HEK293 (cell line): ENCODE data around the gene NFIB.

ENCODE experiments used
- BCL11A ChIP-seq: fragments of 450-650 bp; formaldehyde crosslinking; IDR thresholded peaks from 2 replicates; pipeline ENCODE4 v1.5.1; 2016; ENCODE audit warnings: low read depth, missing biosample characterization, missing genetic modification characterization
- KLF17 ChIP-seq: fragments of 450-650 bp; formaldehyde crosslinking; IDR thresholded peaks from 2 replicates; pipeline ENCODE4 v1.5.1; 2016; ENCODE audit warnings: missing biosample characterization, missing genetic modification characterization
- SCRT2 ChIP-seq: fragments of 450-650 bp; formaldehyde crosslinking; IDR thresholded peaks from 2 replicates; pipeline ENCODE4 v1.5.1; 2016; ENCODE audit warnings: missing biosample characterization, missing genetic modification characterization
- ZBTB8A ChIP-seq: fragments of 450-650 bp; formaldehyde crosslinking; IDR thresholded peaks from 2 replicates; pipeline ENCODE4 v1.5.1; 2016; ENCODE audit warnings: missing biosample characterization, missing genetic modification characterization
- ZFP37 ChIP-seq: fragments of 450-650 bp; formaldehyde crosslinking; IDR thresholded peaks from 2 replicates; pipeline ENCODE4 v1.5.1; 2016; ENCODE audit warnings: missing biosample characterization, missing genetic modification characterization
- ZFP69B ChIP-seq: fragments of 450-650 bp; formaldehyde crosslinking; IDR thresholded peaks from 2 replicates; pipeline ENCODE4 v1.5.1; 2016; ENCODE audit warnings: missing biosample characterization, missing genetic modification characterization
- ZNF174 ChIP-seq: fragments of 450-650 bp; formaldehyde crosslinking; IDR thresholded peaks from 2 replicates; pipeline ENCODE4 v1.5.0; 2017; ENCODE audit warnings: missing biosample characterization, mild to moderate bottlenecking, missing genetic modification characterization
- ZNF202 ChIP-seq: fragments of 450-650 bp; formaldehyde crosslinking; IDR thresholded peaks from 2 replicates; pipeline ENCODE4 v1.5.1; 2016; ENCODE audit warnings: missing biosample characterization, missing genetic modification characterization, borderline replicate concordance
- ZNF211 ChIP-seq: fragments of 450-650 bp; formaldehyde crosslinking; IDR thresholded peaks from 2 replicates; pipeline ENCODE4 v1.5.1; 2016; ENCODE audit warnings: low read depth, missing biosample characterization, missing genetic modification characterization
- ZNF24 ChIP-seq: fragments of 450-650 bp; formaldehyde crosslinking; IDR thresholded peaks from 2 replicates; pipeline ENCODE4 v1.5.1; 2016; ENCODE audit warnings: missing biosample characterization, missing genetic modification characterization
- ZNF26 ChIP-seq: fragments of 450-650 bp; formaldehyde crosslinking; IDR thresholded peaks from 2 replicates; pipeline ENCODE4 v1.5.1; 2016; ENCODE audit warnings: missing biosample characterization, missing genetic modification characterization
- ZNF366 ChIP-seq: fragments of 450-650 bp; formaldehyde crosslinking; conservative IDR thresholded peaks from 2 replicates; pipeline ENCODE4 v1.5.1; 2016; ENCODE audit warnings: missing biosample characterization, missing genetic modification characterization
- ZNF426 ChIP-seq: fragments of 450-650 bp; formaldehyde crosslinking; IDR thresholded peaks from 2 replicates; pipeline ENCODE4 v1.5.1; 2017; ENCODE audit warnings: missing biosample characterization, missing genetic modification characterization, mild to moderate bottlenecking, inconsistent platforms, moderate library complexity
- ZNF48 ChIP-seq: fragments of 450-650 bp; formaldehyde crosslinking; IDR thresholded peaks from 2 replicates; pipeline ENCODE4 v1.5.1; 2016; ENCODE audit warnings: missing biosample characterization, missing genetic modification characterization
- ZNF514 ChIP-seq: fragments of 450-650 bp; formaldehyde crosslinking; IDR thresholded peaks from 2 replicates; pipeline ENCODE4 v1.5.1; 2016; ENCODE audit warnings: missing biosample characterization, missing genetic modification characterization
- ZNF549 ChIP-seq: fragments of 450-650 bp; IDR thresholded peaks from 2 replicates; pipeline ENCODE4 v1.5.1; 2018; ENCODE audit warnings: missing biosample characterization, missing genetic modification characterization, mild to moderate bottlenecking, inconsistent platforms, moderate library complexity
- ZNF596 ChIP-seq: fragments of 450-650 bp; IDR thresholded peaks from 2 replicates; pipeline ENCODE4 v1.5.0; 2018; ENCODE audit warnings: missing biosample characterization, mild to moderate bottlenecking, missing genetic modification characterization, moderate library complexity
- ZNF639 ChIP-seq: fragments of 450-650 bp; formaldehyde crosslinking; IDR thresholded peaks from 2 replicates; pipeline ENCODE4 v1.5.1; 2016; ENCODE audit warnings: missing biosample characterization, missing genetic modification characterization
- ZNF670 ChIP-seq: fragments of 450-650 bp; formaldehyde crosslinking; IDR thresholded peaks from 2 replicates; pipeline ENCODE4 v1.5.1; 2016; ENCODE audit warnings: missing biosample characterization, missing genetic modification characterization, low read depth
- ZNF785 ChIP-seq: fragments of 450-650 bp; formaldehyde crosslinking; IDR thresholded peaks from 2 replicates; pipeline ENCODE4 v1.5.1; 2016; ENCODE audit warnings: missing biosample characterization, missing genetic modification characterization
- ZNF792 ChIP-seq: fragments of 450-650 bp; formaldehyde crosslinking; IDR thresholded peaks from 2 replicates; pipeline ENCODE4 v1.5.1; 2016; ENCODE audit warnings: missing biosample characterization, missing genetic modification characterization
- ZSCAN16 ChIP-seq: fragments of 450-650 bp; formaldehyde crosslinking; IDR thresholded peaks from 2 replicates; pipeline ENCODE4 v1.5.1; 2016; ENCODE audit warnings: missing biosample characterization, missing genetic modification characterization
- TF ChIP-seq, protein P1 (sequence below): fragments of 450-650 bp; formaldehyde crosslinking; IDR thresholded peaks from 2 replicates; pipeline ENCODE4 v1.5.1; 2016; ENCODE audit warnings: missing biosample characterization, missing genetic modification characterization
- TF ChIP-seq, protein P2 (sequence below): fragments of 450-650 bp; formaldehyde crosslinking; conservative IDR thresholded peaks from 2 replicates; pipeline ENCODE4 v1.5.1; 2016; ENCODE audit warnings: low read depth, missing biosample characterization, missing genetic modification characterization
- TF ChIP-seq, protein P3 (sequence below): fragments of 450-650 bp; formaldehyde crosslinking; IDR thresholded peaks from 2 replicates; pipeline ENCODE4 v1.5.1; 2016; ENCODE audit warnings: missing biosample characterization, missing genetic modification characterization
- TF ChIP-seq, protein P4 (sequence below): fragments of 450-650 bp; formaldehyde crosslinking; IDR thresholded peaks from 2 replicates; pipeline ENCODE4 v1.5.1; 2016; ENCODE audit warnings: missing biosample characterization, missing genetic modification characterization

NFIB gene

GRCh38 chr9:14271093-14271673 is 42.8 kb downstream of the NFIB start (continued):
- TF ChIP-seq ZNF549 (tag by site-specific recombination) (no peak), ZSCAN16 (tag by site-specific recombination) (no peak), ZNF48 (no peak), KLF17 (no peak), ZFP69B (no peak), ZNF514 (tag by site-specific recombination) (no peak), ZNF202 (0 out of 2 replicates have a peak, but pooled peaks have one; percentile 50), ZNF639 (tag by site-specific recombination) (no peak), ZNF670 (no peak), ZNF785 (tag by site-specific recombination) (no peak), ZNF26 (tag by site-specific recombination) (no peak), ZNF366 (tag by site-specific recombination) (peak; percentile 87), BCL11A (tag by site-specific recombination) (no peak; the same call in 1 of the 2 replicates), SCRT2 (tag by site-specific recombination) (no peak), ZFP37 (tag by site-specific recombination) (no peak), ZNF426 (tag by site-specific recombination) (no peak), ZBTB8A (tag by site-specific recombination) (no peak), ZNF596 (no peak), ZNF211 (tag by site-specific recombination) (no peak), ZNF24 (peak; percentile 96), ZNF792 (tag by site-specific recombination) (no peak), ZNF174 (tag by site-specific recombination) (no peak)
- TF ChIP-seq, protein P1, sequence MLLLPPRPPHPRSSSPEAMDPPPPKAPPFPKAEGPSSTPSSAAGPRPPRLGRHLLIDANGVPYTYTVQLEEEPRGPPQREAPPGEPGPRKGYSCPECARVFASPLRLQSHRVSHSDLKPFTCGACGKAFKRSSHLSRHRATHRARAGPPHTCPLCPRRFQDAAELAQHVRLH (tag by site-specific recombination) = no peak
- TF ChIP-seq, protein P2, sequence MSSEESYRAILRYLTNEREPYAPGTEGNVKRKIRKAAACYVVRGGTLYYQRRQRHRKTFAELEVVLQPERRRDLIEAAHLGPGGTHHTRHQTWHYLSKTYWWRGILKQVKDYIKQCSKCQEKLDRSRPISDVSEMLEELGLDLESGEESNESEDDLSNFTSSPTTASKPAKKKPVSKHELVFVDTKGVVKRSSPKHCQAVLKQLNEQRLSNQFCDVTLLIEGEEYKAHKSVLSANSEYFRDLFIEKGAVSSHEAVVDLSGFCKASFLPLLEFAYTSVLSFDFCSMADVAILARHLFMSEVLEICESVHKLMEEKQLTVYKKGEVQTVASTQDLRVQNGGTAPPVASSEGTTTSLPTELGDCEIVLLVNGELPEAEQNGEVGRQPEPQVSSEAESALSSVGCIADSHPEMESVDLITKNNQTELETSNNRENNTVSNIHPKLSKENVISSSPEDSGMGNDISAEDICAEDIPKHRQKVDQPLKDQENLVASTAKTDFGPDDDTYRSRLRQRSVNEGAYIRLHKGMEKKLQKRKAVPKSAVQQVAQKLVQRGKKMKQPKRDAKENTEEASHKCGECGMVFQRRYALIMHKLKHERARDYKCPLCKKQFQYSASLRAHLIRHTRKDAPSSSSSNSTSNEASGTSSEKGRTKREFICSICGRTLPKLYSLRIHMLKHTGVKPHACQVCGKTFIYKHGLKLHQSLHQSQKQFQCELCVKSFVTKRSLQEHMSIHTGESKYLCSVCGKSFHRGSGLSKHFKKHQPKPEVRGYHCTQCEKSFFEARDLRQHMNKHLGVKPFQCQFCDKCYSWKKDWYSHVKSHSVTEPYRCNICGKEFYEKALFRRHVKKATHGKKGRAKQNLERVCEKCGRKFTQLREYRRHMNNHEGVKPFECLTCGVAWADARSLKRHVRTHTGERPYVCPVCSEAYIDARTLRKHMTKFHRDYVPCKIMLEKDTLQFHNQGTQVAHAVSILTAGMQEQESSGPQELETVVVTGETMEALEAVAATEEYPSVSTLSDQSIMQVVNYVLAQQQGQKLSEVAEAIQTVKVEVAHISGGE (tag by site-specific recombination) = no peak
- TF ChIP-seq, protein P3, sequence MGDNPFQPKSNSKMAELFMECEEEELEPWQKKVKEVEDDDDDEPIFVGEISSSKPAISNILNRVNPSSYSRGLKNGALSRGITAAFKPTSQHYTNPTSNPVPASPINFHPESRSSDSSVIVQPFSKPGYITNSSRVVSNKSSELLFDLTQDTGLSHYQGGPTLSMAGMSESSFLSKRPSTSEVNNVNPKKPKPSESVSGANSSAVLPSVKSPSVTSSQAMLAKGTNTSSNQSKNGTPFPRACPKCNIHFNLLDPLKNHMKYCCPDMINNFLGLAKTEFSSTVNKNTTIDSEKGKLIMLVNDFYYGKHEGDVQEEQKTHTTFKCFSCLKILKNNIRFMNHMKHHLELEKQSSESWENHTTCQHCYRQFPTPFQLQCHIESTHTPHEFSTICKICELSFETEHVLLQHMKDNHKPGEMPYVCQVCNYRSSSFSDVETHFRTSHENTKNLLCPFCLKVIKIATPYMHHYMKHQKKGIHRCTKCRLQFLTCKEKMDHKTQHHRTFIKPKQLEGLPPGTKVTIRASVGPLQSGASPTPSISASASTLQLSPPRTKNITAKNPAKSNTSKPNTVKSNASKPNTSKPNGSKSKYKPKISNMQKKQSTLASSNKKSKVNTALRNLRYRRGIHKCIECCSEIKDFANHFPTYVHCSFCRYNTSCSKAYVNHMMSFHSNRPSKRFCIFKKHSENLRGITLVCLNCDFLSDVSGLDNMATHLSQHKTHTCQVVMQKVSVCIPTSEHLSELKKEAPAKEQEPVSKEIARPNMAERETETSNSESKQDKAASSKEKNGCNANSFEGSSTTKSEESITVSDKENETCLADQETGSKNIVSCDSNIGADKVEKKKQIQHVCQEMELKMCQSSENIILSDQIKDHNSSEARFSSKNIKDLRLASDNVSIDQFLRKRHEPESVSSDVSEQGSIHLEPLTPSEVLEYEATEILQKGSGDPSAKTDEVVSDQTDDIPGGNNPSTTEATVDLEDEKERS (tag by site-specific recombination) = no peak
- TF ChIP-seq, protein P4, sequence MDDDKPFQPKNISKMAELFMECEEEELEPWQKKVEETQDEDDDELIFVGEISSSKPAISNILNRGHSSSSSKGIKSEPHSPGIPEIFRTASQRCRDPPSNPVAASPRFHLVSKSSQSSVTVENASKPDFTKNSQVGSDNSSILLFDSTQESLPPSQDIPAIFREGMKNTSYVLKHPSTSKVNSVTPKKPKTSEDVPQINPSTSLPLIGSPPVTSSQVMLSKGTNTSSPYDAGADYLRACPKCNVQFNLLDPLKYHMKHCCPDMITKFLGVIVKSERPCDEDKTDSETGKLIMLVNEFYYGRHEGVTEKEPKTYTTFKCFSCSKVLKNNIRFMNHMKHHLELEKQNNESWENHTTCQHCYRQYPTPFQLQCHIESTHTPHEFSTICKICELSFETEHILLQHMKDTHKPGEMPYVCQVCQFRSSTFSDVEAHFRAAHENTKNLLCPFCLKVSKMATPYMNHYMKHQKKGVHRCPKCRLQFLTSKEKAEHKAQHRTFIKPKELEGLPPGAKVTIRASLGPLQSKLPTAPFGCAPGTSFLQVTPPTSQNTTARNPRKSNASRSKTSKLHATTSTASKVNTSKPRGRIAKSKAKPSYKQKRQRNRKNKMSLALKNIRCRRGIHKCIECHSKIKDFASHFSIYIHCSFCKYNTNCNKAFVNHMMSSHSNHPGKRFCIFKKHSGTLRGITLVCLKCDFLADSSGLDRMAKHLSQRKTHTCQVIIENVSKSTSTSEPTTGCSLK (tag by site-specific recombination) = no peak
